BJ (cell line): ENCODE data around the gene KIF12. TPM values are rescaled to one million over a fixed set of nuclear protein-coding genes. Genes with fewer than 3 reads are reported as not detected.

Experiments used
- CTCF ChIA-PET: fragments of 350-600 bp; formaldehyde crosslinking; extraction: SDS; loops from one replicate; lab custom pipeline; 2021; ENCODE audit warnings: antibody characterized with exemption, inconsistent platforms; lab: Yijun Ruan, JAX
- POLR2A ChIA-PET: fragments of 300-600 bp; sonication (Branson Sonifier 250); formaldehyde crosslinking; extraction: SDS; loops from one replicate; lab custom pipeline; 2021; ENCODE audit warnings: antibody characterized with exemption; lab: Charles Lee
- DNase-seq: peaks from one replicate; pipeline ENCODE4 v3.0.0-alpha.2; 2011; ENCODE audit warnings: low read depth
- H3K27me3 ChIP-seq: 2 replicates; pipeline ENCODE4 v1.6.0; 2011; ENCODE audit warnings: low read length; ENCODE audit not compliant: control insufficient read depth, insufficient read depth
- H3K36me3 ChIP-seq: 2 replicates; pipeline ENCODE4 v1.5.1; 2011; ENCODE audit warnings: low read length; ENCODE audit not compliant: control insufficient read depth, insufficient read depth
- H3K4me3 ChIP-seq: 2 replicates; pipeline ENCODE4 v1.5.1; 2011; ENCODE audit warnings: low read depth, mild to moderate bottlenecking, control low read depth, low read length
- polyA plus RNA-seq: library from polyadenylated mRNA; depleted of rRNA; stranded (reverse); fragments of >200 nt; gene quantifications from 2 replicates; pipeline ENCODE4 v1.2.3, GENCODE V29; 2011
- TF ChIP-seq, protein P1 (sequence below): IDR thresholded peaks from 2 replicates; pipeline ENCODE4 v1.5.1; 2011; ENCODE audit warnings: low read depth, mild to moderate bottlenecking, control low read depth, inconsistent platforms, low read length, moderate library complexity; ENCODE audit not compliant: insufficient read depth

The KIF12 gene
- polyA plus RNA-seq, 1 experiment, result 0.07 TPM

DNA sequence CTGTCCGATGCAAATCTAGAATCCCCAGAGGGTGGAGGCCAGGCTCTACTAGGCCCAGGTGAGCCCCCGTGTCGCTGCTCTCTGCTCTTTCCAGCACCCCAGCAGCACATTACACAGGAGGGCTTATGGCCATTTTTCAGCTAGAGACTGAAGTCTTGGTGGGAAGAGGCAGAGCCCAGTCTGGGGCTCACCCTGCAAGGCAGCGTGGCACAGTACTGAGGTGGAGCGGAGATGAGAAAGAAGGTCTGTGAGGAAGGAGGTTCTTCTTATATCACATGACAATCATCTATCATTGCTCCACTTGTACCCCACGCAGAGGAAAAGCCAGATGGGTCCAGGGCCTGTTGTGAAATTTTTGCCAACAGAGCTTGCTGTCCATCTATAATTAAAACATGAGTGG, 10.0 kb upstream of the KIF12 start:
- DNase-seq, result no peak
- Histone ChIP-seq H3K4me3 (no peak overlapping the region), H3K27me3 (0 out of 2 replicates have a peak, but pooled peaks cover 1% of the 10 kb centered on the region), H3K36me3 (no peaks in the 10 kb centered on the region)
- TF ChIP-seq, protein P1, sequence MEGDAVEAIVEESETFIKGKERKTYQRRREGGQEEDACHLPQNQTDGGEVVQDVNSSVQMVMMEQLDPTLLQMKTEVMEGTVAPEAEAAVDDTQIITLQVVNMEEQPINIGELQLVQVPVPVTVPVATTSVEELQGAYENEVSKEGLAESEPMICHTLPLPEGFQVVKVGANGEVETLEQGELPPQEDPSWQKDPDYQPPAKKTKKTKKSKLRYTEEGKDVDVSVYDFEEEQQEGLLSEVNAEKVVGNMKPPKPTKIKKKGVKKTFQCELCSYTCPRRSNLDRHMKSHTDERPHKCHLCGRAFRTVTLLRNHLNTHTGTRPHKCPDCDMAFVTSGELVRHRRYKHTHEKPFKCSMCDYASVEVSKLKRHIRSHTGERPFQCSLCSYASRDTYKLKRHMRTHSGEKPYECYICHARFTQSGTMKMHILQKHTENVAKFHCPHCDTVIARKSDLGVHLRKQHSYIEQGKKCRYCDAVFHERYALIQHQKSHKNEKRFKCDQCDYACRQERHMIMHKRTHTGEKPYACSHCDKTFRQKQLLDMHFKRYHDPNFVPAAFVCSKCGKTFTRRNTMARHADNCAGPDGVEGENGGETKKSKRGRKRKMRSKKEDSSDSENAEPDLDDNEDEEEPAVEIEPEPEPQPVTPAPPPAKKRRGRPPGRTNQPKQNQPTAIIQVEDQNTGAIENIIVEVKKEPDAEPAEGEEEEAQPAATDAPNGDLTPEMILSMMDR, result no peak
- POLR2A ChIA-PET, result interaction anchor here (0.6 kb wide), 1 partner anchor 180 kb away, joined by 3 read pairs; no protein-coding TSS in a partner anchor
- CTCF ChIA-PET, result interaction anchor here (0.9 to 6.8 kb wide), 25 partner anchors 10 to 544 kb away, joined by 3 to 151 read pairs (median 7); partner anchors contain the start of genes COL27A1 and KIF12

DNA sequence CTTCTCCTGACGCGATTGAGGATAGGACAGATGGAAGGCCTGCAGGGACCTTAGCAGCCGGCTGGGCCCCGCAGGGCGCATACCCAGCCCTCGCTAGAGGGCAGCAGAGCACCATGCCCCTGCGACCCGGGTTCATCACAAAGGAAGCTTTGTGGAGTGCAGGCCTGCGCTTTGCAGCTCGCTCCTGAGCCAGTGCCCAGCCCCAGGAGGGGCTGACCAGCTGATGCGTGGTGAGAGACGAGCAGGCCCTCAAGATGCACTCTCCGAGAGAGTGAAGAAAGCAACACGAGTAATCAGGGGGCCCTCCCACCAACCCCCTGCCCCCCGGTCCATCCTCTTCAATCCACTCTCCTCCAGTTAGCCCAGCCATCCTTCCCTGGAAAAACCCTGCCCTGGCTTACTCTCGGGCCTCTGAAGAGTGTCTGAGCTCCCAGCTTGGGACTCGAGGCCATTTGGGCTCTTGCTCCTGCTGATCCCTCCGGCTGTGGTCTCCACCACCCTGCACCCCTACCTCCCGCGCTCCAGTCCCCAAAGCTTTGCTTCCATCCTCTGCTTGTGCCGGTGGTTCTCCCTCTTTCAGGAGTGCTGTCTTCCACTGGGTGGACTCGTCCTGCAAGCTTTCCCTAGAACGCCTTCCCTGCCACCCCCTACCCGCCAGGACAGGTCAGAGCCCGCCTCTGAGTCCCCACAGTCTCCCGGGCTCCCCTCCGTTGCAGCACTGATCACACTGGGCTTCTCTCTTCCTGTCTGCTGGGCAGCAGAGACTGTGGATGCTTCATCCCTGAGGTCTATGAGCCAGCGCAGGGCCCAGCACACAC, 9.1 kb upstream of the KIF12 start:
- TF ChIP-seq, protein P1, result peak; percentile 100
- Histone ChIP-seq H3K4me3 (no peak overlapping the region), H3K27me3 (0 out of 2 replicates have a peak, but pooled peaks cover 1% of the 10 kb centered on the region), H3K36me3 (no peaks in the 10 kb centered on the region)
- ChIA-PET POLR2A (no interaction called here), CTCF (interaction anchor here (0.6 to 6.8 kb wide), 47 partner anchors 9 to 732 kb away, joined by 3 to 151 read pairs (median 5); partner anchors contain the start of genes AMBP, COL27A1 and KIF12)
- DNase-seq, result no peak

DNA sequence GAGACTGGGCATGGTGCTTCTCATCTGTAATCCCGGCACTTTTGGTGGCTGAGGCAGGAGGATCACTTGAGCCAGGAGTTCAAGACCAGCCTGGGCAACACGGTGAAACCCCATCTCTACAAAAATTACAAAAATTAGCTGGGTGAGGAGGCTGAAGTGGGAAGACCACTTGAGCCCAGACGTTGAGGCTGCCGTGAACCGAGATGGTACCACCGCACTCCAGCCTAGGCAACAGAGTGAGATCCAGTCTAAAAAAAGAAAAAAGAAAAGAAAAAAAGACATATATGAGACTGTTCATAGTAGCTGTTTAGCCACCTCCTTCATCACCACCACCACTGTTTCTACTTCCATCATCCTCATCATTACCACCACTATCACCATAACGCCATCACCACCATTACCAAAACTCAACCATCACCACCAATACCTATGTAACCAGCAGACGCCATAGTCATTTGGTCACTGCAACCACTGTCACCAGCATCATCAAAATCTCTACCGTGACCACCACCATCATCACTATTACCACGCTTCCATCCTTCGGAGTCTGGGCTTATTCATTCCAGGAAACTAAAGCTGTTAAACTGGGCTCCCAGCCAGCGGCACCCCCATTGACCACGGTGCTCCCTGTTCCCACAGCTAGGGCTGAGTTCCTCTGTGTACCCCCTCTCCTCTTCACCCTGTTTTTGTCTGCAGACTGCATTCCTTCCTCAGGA, 8.4 kb upstream of the KIF12 start:
- Histone ChIP-seq H3K36me3 (no peaks in the 10 kb centered on the region), H3K27me3 (0 out of 2 replicates have a peak, but pooled peaks cover 1% of the 10 kb centered on the region), H3K4me3 (no peak overlapping the region)
- DNase-seq, result no peak
- TF ChIP-seq, protein P1, result no peak
- CTCF ChIA-PET, result interaction anchor here (0.7 to 6.8 kb wide), 40 partner anchors 8 to 425 kb away, joined by 3 to 151 read pairs (median 6); partner anchors contain the start of genes AMBP, COL27A1 and KIF12
- POLR2A ChIA-PET, result no interaction called here

DNA sequence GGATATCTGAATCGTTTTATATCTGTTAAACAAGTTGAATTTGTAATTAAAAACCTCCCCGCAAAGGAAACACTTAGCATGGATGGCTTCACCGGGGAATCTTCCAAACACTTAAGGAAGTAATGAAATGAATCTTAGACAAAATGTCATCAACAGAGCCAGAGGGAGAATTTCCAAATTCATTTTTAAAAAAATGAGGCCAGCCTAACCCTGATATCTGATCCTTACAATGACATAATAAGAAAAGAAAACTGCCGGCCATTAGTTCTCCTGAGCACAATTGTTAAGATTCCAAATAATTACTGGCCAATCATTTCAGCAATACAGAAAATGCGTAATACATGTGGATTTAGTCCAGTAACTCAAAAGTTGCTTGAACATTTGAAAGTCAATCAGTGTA, 6.1 kb upstream of the KIF12 start:
- CTCF ChIA-PET, result interaction anchor here (1.6 to 6.8 kb wide), 3 partner anchors 21 to 188 kb away, joined by 5 to 151 read pairs (median 15); partner anchors contain the start of gene COL27A1
- DNase-seq, result no peak
- H3K27me3 ChIP-seq, result peaks cover 5% of the 10 kb centered on the region; the same call in 1 of the 2 replicates
- POLR2A ChIA-PET, result no interaction called here
- H3K36me3 ChIP-seq, result no peaks in the 10 kb centered on the region
- TF ChIP-seq, protein P1, result no peak
- H3K4me3 ChIP-seq, result no peak overlapping the region
